HAP-1 (cell line): ENCODE data around the gene TOR1A.

Experiments
- DNase-seq, 2 experiments: peaks; one replicate each; pipeline ENCODE4 v3.0.0-alpha.2; 2016 to 2020; ENCODE audit warnings: low spot score in 2 of 2
- H3K27me3 ChIP-seq: fragments of 250-450 bp; sonication (Bioruptor Pico); 2 replicates; pipeline ENCODE4 v1.5.1; 2020; ENCODE audit warnings: low read depth, mild to moderate bottlenecking, moderate library complexity
- H3K36me3 ChIP-seq: fragments of 250-450 bp; sonication (Bioruptor Pico); replicated peaks from 2 replicates; pipeline ENCODE4 v1.5.1; 2020; ENCODE audit warnings: mild to moderate bottlenecking
- H3K4me1 ChIP-seq: fragments of 250-450 bp; sonication (Bioruptor Pico); 2 replicates; pipeline ENCODE4 v1.5.1; 2020; ENCODE audit warnings: mild to moderate bottlenecking
- H3K4me3 ChIP-seq: fragments of 250-450 bp; sonication (Bioruptor Pico); 2 replicates; pipeline ENCODE4 v1.5.1; 2020; ENCODE audit warnings: mild to moderate bottlenecking, moderate library complexity
- H3K9me3 ChIP-seq: fragments of 250-450 bp; sonication (Bioruptor Pico); 2 replicates; pipeline ENCODE4 v1.5.1; 2020; ENCODE audit warnings: mild to moderate bottlenecking, moderate library complexity
- in situ Hi-C: fragments of 300-500 bp; cut with MboI; formaldehyde crosslinking; loops from 3 replicates; pipeline ENCODE4 v1.14.3; 2020; ENCODE audit warnings: low sequenced_read_pairs, inconsistent platforms, mixed read lengths

The TOR1A gene

GRCh38 chr9:129823935-129824601, at the start of gene TOR1A:
TOR1A (minus strand) TSS chr9:129824136; CDS start chr9:129824085, 51 bp downstream.
- in situ Hi-C loops, result no loop called here

DNA sequence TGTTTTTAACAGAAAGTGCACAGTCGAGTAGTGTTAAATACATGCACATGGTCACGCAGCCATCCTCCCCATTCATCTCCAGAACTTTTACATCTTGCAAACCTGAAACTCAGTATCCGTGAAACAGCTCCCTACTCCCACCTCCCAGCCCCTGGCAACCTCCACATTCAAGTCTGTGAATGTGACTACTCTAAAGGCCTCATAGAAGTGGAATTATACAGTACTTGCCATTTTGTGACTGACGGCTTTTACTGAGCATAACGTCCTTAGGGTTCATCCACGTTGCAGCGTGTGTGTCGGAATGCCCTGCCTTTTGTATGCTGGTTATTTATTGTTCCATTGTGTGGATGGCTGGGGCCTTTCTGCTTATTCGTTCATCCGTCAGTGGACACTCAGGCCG, 47.1 kb upstream of the TOR1A start:
- no peaks in the 10 kb centered on the region; the same call in none of the 2 replicates for H3K36me3 ChIP-seq
- in situ Hi-C loops, result no loop called here
- no peak overlapping the region for H3K4me3 ChIP-seq
- H3K4me1 ChIP-seq, result no peaks in the 10 kb centered on the region
- no peaks in the 10 kb centered on the region for H3K27me3 ChIP-seq
- H3K9me3 ChIP-seq, result no peaks in the 10 kb centered on the region
- DNase-seq, result no peak

More at GRCh38 chr9:129823935-129824601, at the start of gene TOR1A:
- Histone ChIP-seq H3K4me1 (no peaks in the 10 kb centered on the region; the same call in 1 of the 2 replicates), H3K4me3 (peak within 1 kb of the TSS; percentile 86), H3K9me3 (no peaks in the 10 kb centered on the region), H3K36me3 (peaks cover 39% of the 10 kb centered on the region), H3K27me3 (no peaks in the 10 kb centered on the region)
- peak; percentile 92 to 96 for DNase-seq

DNA sequence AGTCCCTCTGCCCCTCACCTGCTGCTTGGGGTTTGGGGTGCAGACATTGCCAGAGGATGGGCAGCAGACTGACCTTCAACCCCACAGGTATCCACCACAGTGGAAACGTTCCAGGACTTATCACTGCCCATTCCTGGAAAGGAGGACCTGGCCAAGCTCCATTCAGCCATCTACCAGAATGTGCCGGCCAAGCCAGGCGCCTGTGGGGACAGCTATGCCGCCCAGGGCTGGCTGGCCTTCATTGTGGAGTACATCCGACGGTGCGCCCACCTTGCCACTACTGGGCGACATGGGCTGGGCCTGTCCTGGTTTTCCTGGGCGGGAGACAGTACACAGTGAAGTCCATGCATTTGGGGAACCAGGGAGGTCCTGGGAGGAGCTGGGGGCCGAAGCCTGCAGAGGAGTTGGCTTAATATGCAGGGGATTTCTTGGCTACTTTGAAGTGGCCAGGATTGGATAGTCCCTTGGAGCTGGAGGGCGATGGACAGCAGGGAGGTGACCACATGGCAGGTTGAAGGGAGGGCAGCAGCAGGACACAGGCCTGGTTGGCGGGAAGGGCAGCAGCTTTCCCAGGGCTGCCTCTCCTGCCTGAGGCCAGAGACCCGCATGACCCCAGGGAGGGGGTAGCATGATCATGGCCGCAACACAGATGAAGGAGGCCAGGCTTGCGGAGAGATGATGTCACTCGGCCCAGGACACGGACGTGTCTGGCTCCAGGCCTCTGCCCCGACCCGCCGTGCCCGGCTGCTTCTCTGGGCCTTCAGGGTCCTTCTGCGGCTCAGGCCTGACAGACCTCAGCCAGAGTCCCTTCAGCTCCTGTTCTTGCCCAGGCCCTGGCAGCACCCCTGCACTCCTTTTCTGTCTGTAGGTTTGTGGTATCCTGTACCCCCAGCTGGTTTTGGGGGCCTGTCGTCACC, 45.9 kb upstream of the TOR1A start:
- H3K4me3 ChIP-seq, result no peak overlapping the region
- H3K36me3 ChIP-seq, result no peaks in the 10 kb centered on the region; the same call in none of the 2 replicates
- H3K4me1 ChIP-seq, result no peaks in the 10 kb centered on the region
- DNase-seq, result no peak
- H3K27me3 ChIP-seq, result no peaks in the 10 kb centered on the region
- H3K9me3 ChIP-seq, result no peaks in the 10 kb centered on the region
- in situ Hi-C loops, result no loop called here

DNA sequence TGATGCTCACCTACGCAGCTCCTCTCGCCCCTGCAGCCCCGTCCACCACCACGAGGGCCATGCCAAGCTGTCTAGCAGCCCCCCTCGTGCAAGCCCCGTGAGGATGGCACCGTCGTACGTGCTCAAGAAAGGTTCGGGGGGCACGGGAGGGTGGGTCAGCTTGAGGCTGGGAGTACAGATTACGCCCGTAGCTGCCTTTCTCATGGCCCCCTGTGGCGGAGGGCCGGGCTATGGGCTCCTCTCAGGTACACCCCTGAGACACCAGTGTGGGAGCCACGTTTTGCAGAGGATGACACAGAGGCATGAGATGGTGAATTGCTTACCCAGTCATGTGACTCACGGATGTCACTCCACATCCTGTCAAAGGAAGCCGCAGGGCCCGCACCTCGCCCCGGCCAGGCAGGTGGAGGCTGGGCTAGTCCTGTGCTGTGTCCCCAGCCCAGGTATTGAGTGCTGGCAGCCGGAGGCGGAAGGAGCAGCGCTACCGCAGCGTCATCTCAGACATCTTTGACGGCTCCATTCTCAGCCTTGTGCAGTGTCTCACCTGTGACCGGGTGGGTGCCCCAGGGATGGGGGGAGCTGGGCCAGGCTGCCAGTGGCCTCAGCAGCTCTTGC, 45.0 kb upstream of the TOR1A start:
- DNase-seq, result no peak
- no peak overlapping the region for H3K4me3 ChIP-seq
- in situ Hi-C loops, result no loop called here
- no peaks in the 10 kb centered on the region for H3K9me3 ChIP-seq
- no peaks in the 10 kb centered on the region; the same call in 1 of the 2 replicates for H3K36me3 ChIP-seq
- no peaks in the 10 kb centered on the region for H3K27me3 ChIP-seq
- no peaks in the 10 kb centered on the region for H3K4me1 ChIP-seq

DNA sequence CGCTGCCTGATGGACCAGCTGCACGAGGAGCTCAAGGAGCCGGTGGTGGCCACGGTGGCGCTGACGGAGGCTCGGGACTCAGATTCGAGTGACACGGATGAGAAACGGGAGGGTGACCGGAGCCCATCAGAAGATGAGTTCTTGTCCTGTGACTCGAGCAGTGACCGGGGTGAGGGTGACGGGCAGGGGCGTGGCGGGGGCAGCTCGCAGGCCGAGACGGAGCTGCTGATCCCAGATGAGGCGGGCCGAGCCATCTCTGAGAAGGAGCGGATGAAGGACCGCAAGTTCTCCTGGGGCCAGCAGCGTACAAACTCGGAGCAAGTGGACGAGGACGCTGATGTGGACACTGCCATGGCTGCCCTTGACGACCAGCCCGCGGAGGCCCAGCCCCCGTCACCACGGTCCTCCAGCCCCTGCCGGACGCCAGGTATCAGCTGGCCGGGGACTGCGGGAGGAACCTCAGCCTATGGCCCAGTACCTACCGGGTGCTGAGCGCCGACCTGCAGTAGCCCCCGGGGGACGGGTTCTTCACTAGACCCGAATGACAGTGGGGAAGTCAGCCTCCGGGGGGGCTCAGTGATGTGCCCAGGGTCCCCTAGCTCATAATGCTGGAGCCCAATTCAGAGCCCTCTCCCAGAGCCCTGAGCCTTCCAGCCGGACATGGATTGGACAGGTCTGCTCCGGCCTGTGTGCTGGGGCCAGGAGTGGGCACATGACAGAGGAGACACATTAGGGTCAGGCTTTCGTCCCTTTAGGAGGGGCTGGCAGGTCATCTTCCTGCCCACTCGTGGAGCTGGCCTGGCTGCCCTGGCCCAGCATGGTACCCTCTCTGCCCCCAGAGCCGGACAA, 44.3 kb upstream of the TOR1A start:
- in situ Hi-C loops, result no loop called here
- Histone ChIP-seq H3K4me1 (no peaks in the 10 kb centered on the region), H3K4me3 (no peak overlapping the region), H3K27me3 (no peaks in the 10 kb centered on the region), H3K9me3 (no peaks in the 10 kb centered on the region), H3K36me3 (0 out of 2 replicates have a peak, but pooled peaks cover 2% of the 10 kb centered on the region)
- no peak for DNase-seq

DNA sequence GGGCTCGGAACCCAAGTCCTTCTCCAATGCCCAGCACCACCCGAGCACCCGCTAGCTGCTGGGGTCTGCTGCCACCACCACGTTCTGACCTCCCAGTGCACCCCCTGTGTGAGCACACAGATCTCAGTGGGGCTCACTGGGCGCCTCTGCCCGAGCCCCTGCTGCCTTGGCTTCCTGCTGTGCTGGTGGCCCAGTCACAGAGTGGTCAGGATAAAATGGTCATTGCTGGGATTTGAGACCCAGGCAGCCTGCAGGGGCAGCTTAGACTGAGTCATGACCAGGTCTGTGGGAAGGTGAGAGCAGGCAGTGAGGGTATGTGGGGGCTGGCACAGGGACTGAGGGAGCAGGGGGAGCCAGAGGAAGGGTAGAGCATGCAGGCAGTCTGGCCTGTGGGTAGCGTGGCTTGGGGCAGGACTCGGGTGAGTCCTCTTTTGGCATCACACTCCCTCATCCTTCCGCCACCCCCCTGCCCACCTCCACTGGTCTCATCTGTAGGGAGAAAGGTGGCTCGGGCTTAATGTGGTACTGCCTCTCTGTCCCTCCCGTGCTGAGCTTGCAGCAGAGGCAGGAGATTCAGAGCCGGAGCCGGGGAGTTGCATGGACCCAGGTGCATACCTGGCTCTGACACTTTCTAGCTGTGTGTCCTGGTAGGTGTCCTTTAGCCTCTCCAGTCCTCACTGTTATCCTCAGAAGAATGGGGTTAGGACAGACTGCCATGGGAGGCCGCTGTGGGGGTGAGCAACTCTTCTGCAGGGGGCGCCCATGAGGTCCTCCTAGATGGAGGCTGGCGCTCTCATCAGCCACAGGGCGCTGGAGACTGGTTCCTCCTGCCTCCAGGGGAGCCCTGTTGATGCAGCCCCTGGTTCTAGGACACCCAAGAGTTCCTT, 43.4 kb upstream of the TOR1A start:
- no peak for DNase-seq
- H3K27me3 ChIP-seq, result no peaks in the 10 kb centered on the region
- 0 out of 2 replicates have a peak, but pooled peaks cover 3% of the 10 kb centered on the region for H3K36me3 ChIP-seq
- H3K9me3 ChIP-seq, result no peaks in the 10 kb centered on the region
- no peak overlapping the region for H3K4me3 ChIP-seq
- in situ Hi-C loops, result no loop called here
- no peaks in the 10 kb centered on the region for H3K4me1 ChIP-seq

- in situ Hi-C loops, result no loop called here
- DNase-seq, result no peak
Measured at GRCh38 chr9:129866394-129867135, 42.6 kb upstream of the TOR1A start.

GRCh38 chr9:129865668-129866320, 41.9 kb upstream of the TOR1A start:
- Histone ChIP-seq H3K36me3 (0 out of 2 replicates have a peak, but pooled peaks cover 7% of the 10 kb centered on the region), H3K4me1 (no peaks in the 10 kb centered on the region), H3K4me3 (no peak overlapping the region), H3K9me3 (no peaks in the 10 kb centered on the region), H3K27me3 (no peaks in the 10 kb centered on the region)
- in situ Hi-C loops, result no loop called here
- DNase-seq, result no peak

More at GRCh38 chr9:129866394-129867135, 42.6 kb upstream of the TOR1A start:
- no peaks in the 10 kb centered on the region for H3K9me3 ChIP-seq
- H3K36me3 ChIP-seq, result 0 out of 2 replicates have a peak, but pooled peaks cover 7% of the 10 kb centered on the region
- H3K27me3 ChIP-seq, result no peaks in the 10 kb centered on the region
- H3K4me1 ChIP-seq, result no peaks in the 10 kb centered on the region
- no peak overlapping the region for H3K4me3 ChIP-seq

GRCh38 chr9:129864991-129865647, 41.2 kb upstream of the TOR1A start:
- H3K4me1 ChIP-seq, result no peaks in the 10 kb centered on the region
- in situ Hi-C loops, result no loop called here

DNA sequence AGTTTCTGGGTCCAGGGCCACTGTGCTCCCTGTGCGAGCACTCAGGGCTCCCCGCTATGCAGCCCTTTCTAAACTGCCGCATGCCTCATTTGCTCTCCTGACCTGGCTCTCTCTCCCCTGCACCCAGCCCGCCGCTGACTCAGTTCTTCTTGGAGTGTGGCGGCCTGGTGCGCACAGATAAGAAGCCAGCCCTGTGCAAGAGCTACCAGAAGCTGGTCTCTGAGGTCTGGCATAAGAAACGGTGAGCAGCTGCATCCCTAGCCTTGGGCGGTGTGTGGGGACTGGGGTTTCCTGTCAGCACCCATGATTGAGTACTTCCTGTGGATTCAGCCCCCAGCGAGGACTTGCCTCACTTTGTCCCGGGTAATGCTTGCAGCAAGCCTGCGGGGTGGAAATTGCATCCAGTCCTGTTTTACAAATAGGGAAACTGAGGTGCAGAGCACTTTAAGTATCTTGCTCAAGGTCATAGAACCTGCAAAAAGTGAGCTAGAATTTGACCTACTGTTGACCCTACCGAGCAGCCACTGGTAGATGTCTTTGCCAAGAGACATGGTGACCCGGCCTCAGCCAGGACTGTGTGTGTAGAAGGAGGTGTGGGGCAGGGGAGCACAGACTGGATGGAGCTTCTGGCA, 39.2 kb upstream of the TOR1A start:
- no peak for DNase-seq
- H3K4me1 ChIP-seq, result no peaks in the 10 kb centered on the region
- 0 out of 2 replicates have a peak, but pooled peaks cover 7% of the 10 kb centered on the region for H3K36me3 ChIP-seq
- H3K27me3 ChIP-seq, result no peaks in the 10 kb centered on the region
- H3K9me3 ChIP-seq, result no peaks in the 10 kb centered on the region
- in situ Hi-C loops, result no loop called here
- H3K4me3 ChIP-seq, result no peak overlapping the region

More at GRCh38 chr9:129864991-129865647, 41.2 kb upstream of the TOR1A start:
- H3K27me3 ChIP-seq, result no peaks in the 10 kb centered on the region
- H3K9me3 ChIP-seq, result no peaks in the 10 kb centered on the region
- no peak overlapping the region for H3K4me3 ChIP-seq
- DNase-seq, result no peak
- 0 out of 2 replicates have a peak, but pooled peaks cover 7% of the 10 kb centered on the region for H3K36me3 ChIP-seq

DNA sequence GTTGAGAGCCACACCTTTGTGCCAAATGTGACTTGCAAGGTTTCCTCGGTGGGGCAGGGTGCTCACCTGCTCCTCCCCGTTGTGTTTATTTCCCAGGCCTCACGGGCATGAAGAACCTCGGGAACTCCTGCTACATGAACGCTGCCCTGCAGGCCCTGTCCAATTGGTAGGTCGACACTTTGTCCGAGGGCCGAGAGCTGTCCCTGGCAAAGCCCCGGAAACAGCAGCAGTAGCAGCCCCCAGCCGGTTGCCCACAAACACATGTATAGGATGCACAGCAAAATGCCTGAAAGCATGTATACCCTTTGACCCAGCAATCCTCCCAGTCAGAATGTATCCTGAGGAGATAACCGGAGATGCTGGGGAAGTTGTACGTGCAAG, 37.5 kb upstream of the TOR1A start:
- Histone ChIP-seq H3K9me3 (no peaks in the 10 kb centered on the region), H3K36me3 (0 out of 2 replicates have a peak, but pooled peaks cover 7% of the 10 kb centered on the region), H3K4me1 (no peaks in the 10 kb centered on the region), H3K27me3 (no peaks in the 10 kb centered on the region), H3K4me3 (no peak overlapping the region)
- in situ Hi-C loops, result no loop called here
- no peak for DNase-seq
